ENCODE data around the gene RRP1.

The RRP1 gene

DNA sequence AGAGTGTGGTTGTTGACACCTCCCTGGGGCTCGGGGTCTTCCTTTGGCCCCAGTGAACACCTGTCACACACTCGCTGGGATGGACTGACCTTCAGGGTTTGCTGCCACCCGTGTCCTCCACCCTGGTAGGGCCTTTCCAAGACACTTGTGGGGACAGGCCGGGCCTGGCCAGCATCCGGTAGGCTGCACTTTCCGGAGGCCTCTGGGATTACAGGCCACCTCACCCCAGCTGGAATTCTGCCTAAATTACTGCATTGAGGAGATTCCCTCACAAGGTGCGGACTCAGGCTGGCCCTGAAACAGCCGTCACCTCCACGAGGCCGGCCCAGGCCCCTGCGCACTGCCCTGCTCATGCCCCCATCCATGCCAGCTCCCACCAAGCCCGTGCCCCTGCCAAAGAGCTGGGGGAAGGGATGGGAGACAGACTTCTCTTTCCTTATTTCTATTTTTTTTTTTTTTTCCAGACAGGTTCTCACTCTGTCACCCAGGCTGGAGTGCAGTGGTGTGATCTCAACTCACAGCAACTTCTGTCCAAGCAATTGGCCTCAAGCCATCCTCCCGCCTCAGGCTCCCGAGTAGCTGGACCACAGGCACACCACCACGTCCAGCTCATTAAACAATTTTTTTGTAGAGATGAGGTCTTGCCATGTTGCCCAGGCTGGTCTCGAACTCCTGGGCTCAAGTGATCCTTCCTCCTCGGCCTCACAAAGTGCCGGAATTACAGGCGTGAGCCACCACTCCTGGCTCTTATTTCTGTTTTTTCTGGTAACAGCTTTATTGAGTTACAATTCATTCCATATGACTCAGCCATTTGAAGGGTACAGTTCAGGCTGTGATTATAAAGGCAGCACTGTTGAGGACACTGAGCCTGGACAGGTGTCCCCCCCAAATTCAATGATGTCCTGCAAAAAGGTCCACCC lies 24.5 kb upstream of the RRP1 start:
- no peak for DNase-seq
- H3K36me3 Mint-ChIP-seq: peaks cover 8 to 27% of the 10 kb centered on the region in 2 donors

DNA sequence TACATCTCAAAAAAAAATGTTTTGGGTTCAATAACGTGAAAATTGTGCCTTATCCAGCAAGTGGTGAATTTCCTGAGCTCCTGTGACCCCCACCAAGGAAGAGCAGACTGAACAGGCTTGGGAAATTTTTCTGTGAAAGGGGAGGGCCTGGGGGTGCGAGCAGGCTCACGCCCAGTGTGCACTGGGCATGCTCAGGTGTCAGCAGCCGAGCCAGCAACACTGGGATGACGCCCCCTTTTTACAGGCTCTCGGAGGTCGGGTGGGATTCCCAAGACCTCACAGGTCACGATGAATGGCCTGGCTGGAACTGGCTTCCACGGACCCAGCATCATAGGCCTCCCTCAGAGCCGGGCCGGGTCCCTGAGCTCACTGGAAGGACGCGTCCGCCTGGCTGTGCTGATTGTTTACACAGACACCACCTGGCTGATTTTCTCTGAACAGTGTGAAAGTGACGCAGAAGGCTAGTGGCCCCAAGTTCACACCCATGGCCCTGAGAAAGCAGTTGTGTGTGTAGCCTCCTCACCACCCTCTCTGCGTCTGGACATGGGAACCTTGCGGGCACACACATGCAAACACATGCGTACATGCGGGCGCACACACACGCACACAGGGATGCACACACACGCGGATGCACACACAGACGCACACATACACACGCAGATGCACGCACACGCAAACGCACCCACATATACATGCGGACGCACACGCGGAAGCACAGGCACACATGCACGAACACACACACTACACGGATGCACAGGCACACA lies 22.5 kb upstream of the RRP1 start:
- Mint-ChIP-seq H3K9me3 (peaks cover 7 to 8% of the 10 kb centered on the region in 2 donors), H3K27ac (no peak overlapping the region), H3K4me3 (no peak overlapping the region), H3K27me3 (peaks cover 0 to 9% of the 10 kb centered on the region in 2 donors), H3K4me1 (peaks cover 17 to 18% of the 10 kb centered on the region in 2 donors), H3K36me3 (peaks cover 14 to 27% of the 10 kb centered on the region in 2 donors)
- ATAC-seq (replicated peaks): no peak
- no peak for DNase-seq

More for the DNA sequence above, 24.5 kb upstream of the RRP1 start:
- peaks cover 0 to 9% of the 10 kb centered on the region in 2 donors for H3K27me3 Mint-ChIP-seq
- H3K9me3 Mint-ChIP-seq: no peaks in the 10 kb centered on the region
- H3K27ac Mint-ChIP-seq: peak overlapping the region; percentile 75
- H3K4me1 Mint-ChIP-seq: peaks cover 9 to 10% of the 10 kb centered on the region in 2 donors
- no peak overlapping the region for H3K4me3 Mint-ChIP-seq
- ATAC-seq (replicated peaks): no peak

DNA sequence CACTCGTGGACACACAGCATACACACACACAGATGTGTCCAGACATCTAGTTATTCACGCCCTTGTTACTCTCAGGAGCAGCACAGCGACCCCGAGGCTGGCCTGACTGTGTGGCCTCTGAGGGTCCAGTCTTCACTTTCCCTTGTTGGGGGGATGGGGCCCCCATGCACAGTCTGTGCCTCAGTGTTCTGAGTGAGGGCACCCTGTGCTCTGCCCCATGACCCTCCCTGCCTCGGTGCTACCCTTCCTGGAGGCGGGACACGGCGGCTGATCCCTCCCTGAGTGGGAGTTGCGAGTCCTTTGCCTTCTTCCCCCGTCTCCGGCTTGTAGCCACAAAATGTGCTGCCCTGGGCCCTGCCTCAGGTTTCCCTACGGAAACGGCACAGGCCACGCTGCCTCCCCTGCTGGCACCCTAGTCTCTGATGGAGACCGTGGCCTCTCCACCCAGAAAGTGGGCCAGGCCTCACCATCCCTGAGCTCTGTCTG lies 21.8 kb upstream of the RRP1 start:
- peak in 1 of 2 donors; percentile 4 for ATAC-seq (replicated peaks)
- peak overlapping the region; percentile 48 for H3K27ac Mint-ChIP-seq

DNA sequence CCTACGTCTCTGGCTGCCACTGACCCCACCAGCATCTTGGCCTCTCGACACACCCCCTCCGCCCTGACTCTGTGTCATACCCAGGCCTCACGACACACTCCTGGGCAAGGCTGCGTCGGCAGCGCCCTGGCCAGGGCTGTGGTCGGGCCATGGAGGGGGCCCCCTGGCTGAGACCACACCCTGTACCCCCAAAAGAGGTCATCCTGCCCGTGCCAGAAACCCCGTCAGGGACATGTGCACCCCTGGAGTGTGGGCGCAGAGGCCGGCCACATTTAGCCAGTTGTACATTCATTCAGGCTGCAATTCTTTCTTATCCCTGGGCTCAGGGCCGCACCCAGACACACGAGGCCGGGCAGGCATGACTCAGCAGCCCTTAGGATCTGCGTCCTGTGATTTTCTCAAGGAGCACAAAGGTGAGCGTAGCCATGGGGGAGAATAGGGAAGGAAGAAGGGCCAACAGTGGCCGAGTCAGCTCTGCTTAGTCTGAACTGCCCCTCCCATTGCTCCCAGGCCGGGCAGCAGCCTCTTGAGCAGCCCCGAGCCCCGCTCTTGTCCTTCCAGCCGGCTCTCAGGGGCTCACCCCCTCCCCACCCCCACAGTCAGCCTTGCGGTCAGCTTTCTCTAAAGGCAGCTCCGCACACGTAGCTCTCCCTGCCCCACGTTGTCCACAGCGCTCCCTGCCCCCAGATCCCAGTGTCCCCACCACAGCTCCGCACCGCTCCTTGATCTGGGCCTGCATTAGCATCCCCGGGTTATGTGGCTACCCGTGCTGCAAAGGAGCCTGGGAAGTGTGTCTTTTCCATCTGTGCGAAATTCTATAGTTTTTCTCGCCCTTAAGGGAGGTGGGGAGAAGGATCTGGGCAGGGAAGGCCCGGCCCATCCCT lies 21.2 kb upstream of the RRP1 start:
- DNase-seq: no peak
- Mint-ChIP-seq H3K27ac (peak overlapping the region; percentile 80), H3K4me3 (no peak overlapping the region), H3K9me3 (peaks cover 7 to 8% of the 10 kb centered on the region in 2 donors), H3K36me3 (peaks cover 18 to 25% of the 10 kb centered on the region in 2 donors), H3K4me1 (peaks cover 21 to 28% of the 10 kb centered on the region in 2 donors), H3K27me3 (peaks cover 0 to 9% of the 10 kb centered on the region in 2 donors)
- ATAC-seq (replicated peaks): peak in 1 of 2 donors; percentile 22

More for the DNA sequence above, 21.8 kb upstream of the RRP1 start:
- H3K9me3 Mint-ChIP-seq: peaks cover 7 to 8% of the 10 kb centered on the region in 2 donors
- peak overlapping the region in 1 of 2 donors; percentile 22 for H3K4me3 Mint-ChIP-seq
- no peak for DNase-seq
- peaks cover 18 to 22% of the 10 kb centered on the region in 2 donors for H3K4me1 Mint-ChIP-seq
- peaks cover 0 to 9% of the 10 kb centered on the region in 2 donors for H3K27me3 Mint-ChIP-seq
- peaks cover 16 to 25% of the 10 kb centered on the region in 2 donors for H3K36me3 Mint-ChIP-seq

DNA sequence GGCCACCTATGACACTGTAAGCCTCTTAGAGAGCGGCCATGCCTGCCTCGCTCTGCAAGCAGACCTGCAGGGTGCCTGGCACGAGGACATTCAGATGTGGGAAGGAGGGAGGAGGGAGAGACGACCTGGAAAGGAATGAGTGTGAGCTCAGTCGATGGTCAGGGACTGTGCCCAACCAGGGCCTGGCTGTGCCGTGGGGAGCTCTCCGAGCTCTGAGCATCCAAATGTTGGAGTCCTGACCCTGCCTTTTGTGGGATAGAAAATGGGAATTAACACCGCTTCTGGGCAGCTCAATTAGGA lies 20.6 kb upstream of the RRP1 start:
- H3K9me3 Mint-ChIP-seq: peaks cover 7 to 8% of the 10 kb centered on the region in 2 donors
- no peak for ATAC-seq (replicated peaks)
- peaks cover 21 to 28% of the 10 kb centered on the region in 2 donors for H3K36me3 Mint-ChIP-seq
- no peak for DNase-seq
- H3K4me1 Mint-ChIP-seq: peaks cover 23 to 29% of the 10 kb centered on the region in 2 donors
- H3K4me3 Mint-ChIP-seq: no peak overlapping the region
- H3K27ac Mint-ChIP-seq: peak overlapping the region; percentile 80
- peaks cover 0 to 9% of the 10 kb centered on the region in 2 donors for H3K27me3 Mint-ChIP-seq

DNA sequence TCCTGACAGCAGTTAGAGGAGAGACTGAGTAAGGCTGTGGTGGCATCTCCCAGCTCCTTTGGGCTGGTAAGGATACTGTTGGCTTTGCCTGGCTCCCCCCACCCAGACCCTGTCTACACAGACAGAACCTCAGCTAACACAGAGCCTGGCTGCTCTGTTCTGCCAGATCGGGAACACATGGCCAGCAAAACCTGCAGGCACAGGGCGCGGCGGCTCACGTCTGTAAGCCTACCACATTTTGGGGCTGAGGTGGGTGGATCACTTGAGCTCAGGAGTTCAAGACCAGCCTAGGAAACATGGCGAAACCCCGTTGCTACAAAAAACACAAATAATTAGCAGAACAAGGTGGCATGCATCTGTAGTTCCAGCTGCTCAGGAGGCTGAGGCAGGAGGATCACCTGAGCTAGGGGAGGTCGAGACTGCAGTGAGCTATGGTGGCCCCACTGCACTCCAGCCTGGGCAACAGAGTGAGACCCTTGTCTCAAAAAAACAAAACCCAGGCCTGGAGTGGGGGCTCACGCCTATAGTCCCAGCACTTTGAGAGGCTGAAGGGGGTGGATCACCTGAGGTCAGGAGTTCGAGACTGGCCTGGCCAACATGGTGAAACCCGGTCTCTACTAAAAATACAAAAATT lies 19.9 kb upstream of the RRP1 start:
- no peak overlapping the region for H3K4me3 Mint-ChIP-seq
- peaks cover 24 to 33% of the 10 kb centered on the region in 2 donors for H3K36me3 Mint-ChIP-seq
- H3K9me3 Mint-ChIP-seq: peaks cover 7 to 8% of the 10 kb centered on the region in 2 donors
- peaks cover 25 to 33% of the 10 kb centered on the region in 2 donors for H3K4me1 Mint-ChIP-seq
- H3K27me3 Mint-ChIP-seq: peaks cover 0 to 9% of the 10 kb centered on the region in 2 donors
- DNase-seq: no peak
- no peak overlapping the region for H3K27ac Mint-ChIP-seq
- no peak for ATAC-seq (replicated peaks)

DNA sequence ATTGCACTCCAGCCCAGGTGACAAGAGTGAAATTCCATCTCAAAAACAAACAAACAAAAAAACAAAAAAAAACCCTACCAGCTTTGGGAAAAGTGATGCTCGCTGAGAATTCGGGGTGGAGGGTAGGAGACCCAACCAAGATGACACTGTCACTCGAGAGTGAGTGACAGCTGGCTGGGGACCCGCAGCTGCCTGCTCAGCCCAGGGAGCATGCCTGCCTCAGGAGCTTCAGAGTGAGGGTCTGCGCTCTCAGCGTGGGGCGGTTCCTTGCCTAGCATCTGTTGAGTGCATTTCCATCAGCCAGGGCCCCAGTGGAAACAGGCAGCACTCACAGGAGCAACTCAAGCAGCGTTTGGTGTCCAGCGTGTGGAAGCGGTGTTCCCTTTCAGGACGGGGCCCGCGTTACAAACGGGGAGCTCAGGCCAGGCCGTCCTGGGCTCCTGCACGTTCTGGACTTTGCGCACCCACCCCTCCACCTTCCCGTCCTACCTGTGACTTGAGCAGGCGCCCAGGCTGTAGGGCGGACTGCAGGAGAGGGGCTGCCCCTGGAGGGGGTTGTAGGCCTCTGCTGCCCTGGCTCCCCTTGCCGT lies 19.2 kb upstream of the RRP1 start:
- Mint-ChIP-seq H3K4me3 (no peak overlapping the region), H3K4me1 (peaks cover 29 to 40% of the 10 kb centered on the region in 2 donors), H3K9me3 (peaks cover 7 to 8% of the 10 kb centered on the region in 2 donors), H3K27ac (no peak overlapping the region), H3K27me3 (peaks cover 0 to 9% of the 10 kb centered on the region in 2 donors), H3K36me3 (peaks cover 24 to 36% of the 10 kb centered on the region in 2 donors)
- DNase-seq (no peak), ATAC-seq (replicated peaks) (no peak)

DNA sequence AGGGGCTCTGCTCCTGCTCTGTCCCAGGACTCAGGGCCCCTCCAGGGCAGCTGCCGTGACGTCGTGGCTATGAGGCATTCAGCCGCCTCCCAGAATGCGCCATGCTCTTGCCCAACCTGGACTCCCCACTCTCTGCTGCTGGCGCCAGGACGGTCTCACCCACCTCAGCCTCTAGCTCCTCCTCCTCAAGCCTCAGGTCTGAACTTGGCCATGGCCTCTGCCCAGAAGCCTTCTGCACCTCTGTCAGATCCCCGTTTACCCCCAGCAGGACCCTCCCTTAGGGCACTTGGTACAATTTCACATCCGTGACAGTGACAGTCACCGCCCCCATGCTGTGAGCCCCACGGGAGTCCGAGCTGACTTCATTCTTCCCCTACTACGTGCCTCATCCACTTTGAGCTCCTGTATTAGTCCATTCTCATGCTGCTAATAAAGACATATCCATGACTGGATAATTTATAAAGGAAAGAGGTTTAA lies 18.1 kb upstream of the RRP1 start:
- Mint-ChIP-seq H3K27ac (peak overlapping the region; percentile 63), H3K4me3 (no peak overlapping the region)
- no peak for DNase-seq

DNA sequence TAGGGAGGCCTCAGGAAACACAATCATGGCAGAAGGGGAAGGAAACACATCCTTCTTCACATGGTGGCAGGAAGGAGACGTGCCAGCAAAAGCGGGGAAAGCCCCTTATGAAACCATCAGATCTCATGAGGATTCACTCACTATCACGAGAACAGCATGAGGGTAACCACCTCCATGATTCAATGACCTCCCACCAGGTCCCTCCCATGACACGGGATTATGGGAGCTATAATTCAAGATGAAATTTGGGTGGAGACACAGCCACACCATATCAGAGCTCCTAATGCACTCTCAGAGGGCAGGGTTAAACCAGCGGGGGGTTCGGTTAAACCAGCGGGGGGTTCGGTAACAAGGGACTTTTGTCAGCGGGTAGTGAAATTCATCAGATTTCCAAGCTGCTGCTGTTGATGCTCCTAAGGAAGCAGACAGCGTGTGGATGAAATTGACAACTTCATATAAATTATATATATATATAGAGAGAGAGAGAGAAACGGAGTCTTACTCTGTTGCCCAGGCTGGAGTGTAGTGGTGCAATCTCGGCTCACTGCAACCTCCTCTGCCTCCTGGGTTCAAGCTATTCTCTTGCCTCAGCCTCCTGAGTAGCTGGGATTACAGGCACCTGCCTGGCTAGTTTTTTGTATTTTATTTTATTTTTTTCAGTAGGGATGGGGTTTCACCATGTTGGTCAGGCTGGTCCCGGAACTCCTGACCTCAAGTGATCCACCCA lies 17.5 kb upstream of the RRP1 start:
- ATAC-seq (replicated peaks) (no peak), DNase-seq (no peak)
- Mint-ChIP-seq H3K4me1 (peaks cover 35 to 48% of the 10 kb centered on the region in 2 donors), H3K9me3 (peaks cover 7 to 8% of the 10 kb centered on the region in 2 donors), H3K27me3 (peaks cover 0 to 9% of the 10 kb centered on the region in 2 donors), H3K36me3 (peaks cover 24 to 40% of the 10 kb centered on the region in 2 donors), H3K27ac (peak overlapping the region; percentile 63), H3K4me3 (peak overlapping the region in 1 of 2 donors; percentile 19)

More for the DNA sequence above, 18.1 kb upstream of the RRP1 start:
- Mint-ChIP-seq H3K36me3 (peaks cover 24 to 40% of the 10 kb centered on the region in 2 donors), H3K27me3 (peaks cover 0 to 9% of the 10 kb centered on the region in 2 donors), H3K9me3 (peaks cover 7 to 8% of the 10 kb centered on the region in 2 donors), H3K4me1 (peaks cover 35 to 48% of the 10 kb centered on the region in 2 donors)
- ATAC-seq (replicated peaks): no peak

DNA sequence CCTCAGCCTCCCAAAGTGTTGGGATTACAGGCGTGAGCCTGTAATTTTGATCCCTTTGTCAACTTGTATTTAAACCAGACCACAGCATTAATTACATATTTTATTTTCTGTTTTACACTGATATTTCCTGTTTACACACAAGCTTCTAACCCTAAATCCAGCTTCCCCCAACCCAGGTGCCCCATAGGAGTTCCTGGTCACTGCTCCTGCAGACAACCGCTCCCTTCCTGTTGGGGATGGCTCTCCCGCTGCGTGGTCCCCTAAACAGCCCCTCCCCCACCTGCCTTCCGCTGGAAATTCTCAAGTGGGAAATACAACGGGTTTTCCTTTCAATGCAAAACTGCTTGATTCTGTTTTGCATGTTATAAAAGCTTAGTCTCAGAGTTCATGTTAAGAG lies 17.0 kb upstream of the RRP1 start:
- peaks cover 0 to 9% of the 10 kb centered on the region in 2 donors for H3K27me3 Mint-ChIP-seq
- no peak overlapping the region for H3K4me3 Mint-ChIP-seq
- peaks cover 36 to 50% of the 10 kb centered on the region in 2 donors for H3K4me1 Mint-ChIP-seq

DNA sequence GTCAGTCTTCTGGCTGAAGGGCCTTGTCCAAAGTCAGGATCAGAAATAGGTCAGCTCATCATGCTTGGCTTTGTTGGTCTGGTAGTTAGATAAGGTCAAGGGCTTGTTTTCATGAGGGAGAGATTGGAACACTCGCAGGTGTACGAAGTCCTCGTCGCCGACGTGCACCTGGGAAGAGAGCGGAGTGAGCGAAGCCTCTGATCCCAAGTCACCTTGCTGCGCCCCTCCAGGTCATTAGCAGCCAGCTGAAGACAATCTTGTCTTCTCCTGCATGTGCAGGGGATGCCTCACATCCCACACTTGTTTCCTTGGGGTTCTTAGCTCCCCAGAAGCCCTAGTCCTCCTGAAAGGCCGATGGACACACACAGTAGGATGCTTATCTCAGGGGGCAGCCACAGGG lies 15.2 kb upstream of the RRP1 start:
- peaks cover 0 to under 1% of the 10 kb centered on the region in 2 donors for H3K27me3 Mint-ChIP-seq
- no peak for DNase-seq
- peaks cover 38 to 56% of the 10 kb centered on the region in 2 donors for H3K4me1 Mint-ChIP-seq
- peaks cover 7 to 8% of the 10 kb centered on the region in 2 donors for H3K9me3 Mint-ChIP-seq
- peak overlapping the region in 1 of 2 donors; percentile 44 for H3K4me3 Mint-ChIP-seq
- no peak for ATAC-seq (replicated peaks)
- H3K27ac Mint-ChIP-seq: no peak overlapping the region
- peaks cover 24 to 40% of the 10 kb centered on the region in 2 donors for H3K36me3 Mint-ChIP-seq

More for the DNA sequence above, 17.0 kb upstream of the RRP1 start:
- Mint-ChIP-seq H3K9me3 (peaks cover 7 to 8% of the 10 kb centered on the region in 2 donors), H3K36me3 (peaks cover 24 to 40% of the 10 kb centered on the region in 2 donors), H3K27ac (no peak overlapping the region)
- ATAC-seq (replicated peaks) (no peak), DNase-seq (no peak)

DNA sequence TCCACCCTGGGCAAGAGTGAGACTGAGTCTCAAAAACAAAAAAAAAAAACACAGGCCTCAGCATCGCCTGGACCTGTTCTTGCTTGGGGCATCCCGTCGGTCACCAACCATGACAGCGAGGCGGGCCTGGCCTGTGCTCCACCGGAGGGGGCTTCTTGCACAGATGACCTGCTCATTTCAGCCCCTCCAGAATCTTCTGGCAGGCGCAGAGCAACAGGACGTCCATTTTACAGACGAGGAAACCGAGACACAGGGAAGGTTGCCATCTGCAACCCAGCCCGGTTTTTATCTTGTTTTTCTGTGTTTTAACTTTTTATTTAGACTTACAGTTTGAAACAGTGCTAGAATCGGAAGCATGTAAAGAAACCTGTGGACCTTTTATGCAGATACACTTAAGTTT lies 14.2 kb upstream of the RRP1 start:
- peaks cover 40 to 59% of the 10 kb centered on the region in 2 donors for H3K4me1 Mint-ChIP-seq
- peak overlapping the region; percentile 88 to 95 for H3K4me3 Mint-ChIP-seq
- no peak for ATAC-seq (replicated peaks)
- no peak overlapping the region for H3K27ac Mint-ChIP-seq
- H3K27me3 Mint-ChIP-seq: no peaks in the 10 kb centered on the region
- peaks cover 7 to 8% of the 10 kb centered on the region in 2 donors for H3K9me3 Mint-ChIP-seq
- no peak for DNase-seq
- peaks cover 24 to 40% of the 10 kb centered on the region in 2 donors for H3K36me3 Mint-ChIP-seq

All from stimulated activated naive B cell treated with anti-CD40 and anti-IgM and Interleukin-4, amounts not matched to agents 10 μg/mL and 1 μg/mL and 100 μg/mL, for 72 hours (primary cell).